ENCODE data around the gene TEN1. TPM values are rescaled to one million over a fixed set of nuclear protein-coding genes. Genes with fewer than 3 reads are reported as not detected.

The TEN1 gene
- total RNA-seq, 1 donor from 2014 or later, result 20.7 TPM

Other genes starting within 250 kb of the TEN1 start
- 85.7 and 96.2 TPM in 2 replicates for gene GALK1, start 214.0 kb upstream of the TEN1 start, total RNA-seq
- gene UNK, start 194.4 kb upstream of the TEN1 start, total RNA-seq, result 6.3 and 13.1 TPM in 2 replicates
- 2.8 and 2.9 TPM in 2 replicates for gene UNC13D, start 134.8 kb upstream of the TEN1 start, total RNA-seq
- 22.3 and 33.9 TPM in 2 replicates for gene WBP2, start 123.9 kb upstream of the TEN1 start, total RNA-seq
- 58.4 and 74.0 TPM in 2 replicates for gene TRIM47, start 100.7 kb upstream of the TEN1 start, total RNA-seq
- 23.0 and 31.9 TPM in 2 replicates for gene TRIM65, start 82.3 kb upstream of the TEN1 start, total RNA-seq
- gene MRPL38, start 74.4 kb upstream of the TEN1 start, total RNA-seq, result 25.0 and 35.4 TPM in 2 replicates
- gene FBF1, start 38.2 kb upstream of the TEN1 start, total RNA-seq, result 3.5 and 3.9 TPM in 2 replicates
- gene ACOX1, start 74 bp upstream of the TEN1 start, total RNA-seq, result 39.3 and 51.2 TPM in 2 replicates
- gene CDK3, start 21.6 kb downstream of the TEN1 start, total RNA-seq, result 0.13 and 0.76 TPM in 2 replicates
- gene EVPL, start 48.1 kb downstream of the TEN1 start, total RNA-seq, result under 0.01 TPM in 1 of 2 replicates, not detected in the other
- gene SRP68, start 93.3 kb downstream of the TEN1 start, total RNA-seq, result 22.6 and 28.7 TPM in 2 replicates
- gene GALR2, start 95.5 kb downstream of the TEN1 start, total RNA-seq, result under 0.01 TPM in 2 replicates
- not detected in 2 replicates for gene ZACN, start 99.9 kb downstream of the TEN1 start, total RNA-seq
- gene EXOC7, start 124.5 kb downstream of the TEN1 start, total RNA-seq, result 58.8 and 89.9 TPM in 2 replicates
- not detected in 2 replicates for gene FOXJ1, start 162.0 kb downstream of the TEN1 start, total RNA-seq

Measured in dermis microvascular lymphatic vessel endothelial cell (primary cell).